ENCODE results near the gene SLC12A1. TPM values are rescaled to one million over a fixed set of nuclear protein-coding genes. Genes with fewer than 3 reads are reported as not detected.

SLC12A1 gene
- total RNA-seq, 1 experiment from 2014 or later, result 0.15 TPM

DNA sequence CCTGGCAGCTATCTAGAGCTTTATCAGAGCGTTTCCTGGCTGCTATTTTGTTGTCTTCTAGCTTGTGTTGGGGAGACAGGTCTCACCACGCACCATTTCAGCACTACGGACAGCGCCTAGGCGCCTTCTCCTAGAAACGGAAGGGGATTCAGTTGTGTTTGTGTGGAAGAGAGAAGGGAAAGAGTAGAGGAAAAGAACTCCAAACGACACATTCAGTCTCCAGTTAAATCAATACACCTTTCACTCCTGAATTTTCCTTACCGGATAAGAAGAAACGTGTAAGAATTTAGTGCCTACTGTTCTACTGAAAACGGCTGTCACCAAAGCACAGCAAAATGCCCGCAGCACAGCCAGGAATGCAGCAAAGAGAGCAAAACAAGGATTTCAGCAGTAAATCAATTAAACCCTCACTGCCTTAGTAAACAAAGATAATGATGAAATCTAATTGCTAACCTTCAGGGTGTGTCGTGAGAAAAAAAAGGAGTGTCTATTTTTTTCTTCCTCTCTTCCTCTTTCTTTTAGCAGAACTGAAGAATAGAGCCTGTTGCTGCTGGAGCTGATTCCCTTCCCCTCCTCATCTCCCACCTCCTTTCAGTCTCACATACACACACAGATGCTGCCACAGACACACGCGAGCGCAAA, 15.0 kb upstream of the SLC12A1 start (continued):
- no peak for TF ChIP-seq RELA (CRISPR knock-in tag; IDR thresholded peaks at IDR 0.05; ENCODE audit: borderline replicate concordance)

DNA sequence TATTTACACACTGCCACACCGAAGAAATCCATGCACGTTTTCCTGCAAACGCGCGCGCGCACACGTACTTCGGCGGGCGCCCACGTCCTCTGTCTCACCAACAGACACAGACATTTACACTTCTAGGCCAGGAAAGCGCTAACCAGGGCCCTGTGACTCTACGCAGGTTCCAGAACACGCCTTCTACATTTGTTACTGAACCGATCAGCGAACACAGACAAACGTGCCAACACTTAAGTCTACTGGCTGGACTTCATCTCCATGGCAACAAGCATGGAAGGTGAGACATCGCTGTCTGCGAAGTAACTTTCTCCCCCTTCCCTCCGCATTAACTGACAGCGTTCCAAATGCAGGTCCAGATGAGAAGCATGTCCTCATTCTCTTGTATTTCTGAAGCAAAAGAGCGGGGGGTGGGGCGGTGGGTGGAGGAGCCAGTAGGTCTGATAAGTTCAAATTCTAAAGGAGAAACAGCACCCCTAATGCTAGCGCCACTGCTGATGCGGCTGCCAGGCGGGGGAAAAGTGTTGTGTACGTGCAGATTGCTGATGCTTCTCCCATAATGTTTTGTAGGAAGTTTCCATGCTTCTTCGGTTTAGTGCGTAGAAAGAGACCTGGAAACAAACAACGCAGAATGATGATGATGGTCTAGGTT, 14.4 kb upstream of the SLC12A1 start, which contains the start of gene CTXN2:
Gene CTXN2 (plus strand): TSS at position 92 of the 652 bp plus-strand sequence. CDS start 9,636 bp downstream, outside the sequence.
- peak within 1 kb of the TSS; percentile 86 for H3K4me3 Mint-ChIP-seq
- H3K27me3 Mint-ChIP-seq (ENCODE audit: low read depth), result peaks cover 39% of the 10 kb centered on the region
- ChIA-PET CTCF (no interaction called here), POLR2A (interaction anchor here (1.1 kb wide), 1 partner anchor 13 kb away, joined by 4 read pairs; the partner anchor contains the start of gene MYEF2)
- H3K4me1 Mint-ChIP-seq, result peaks cover 16% of the 10 kb centered on the region
- H3K36me3 Mint-ChIP-seq, result no peaks in the 10 kb centered on the region
- DNase-seq (ENCODE audit: low spot score) (no peak), ATAC-seq (peak; percentile 70)
- no peaks in the 10 kb centered on the region for H3K9me3 Mint-ChIP-seq
- TF ChIP-seq KAT7 (CRISPR knock-in tag; IDR thresholded peaks at IDR 0.05; ENCODE audit: borderline replicate concordance) (no peak), NR3C1 (CRISPR knock-in tag; conservative IDR thresholded peaks at IDR 0.05; ENCODE audit: low read depth) (no peak), ZNF263 (CRISPR knock-in tag; IDR thresholded peaks at IDR 0.05; ENCODE audit: low read depth) (no peak)
- no peak within 1 kb of the TSS for H3K27ac Mint-ChIP-seq

DNA sequence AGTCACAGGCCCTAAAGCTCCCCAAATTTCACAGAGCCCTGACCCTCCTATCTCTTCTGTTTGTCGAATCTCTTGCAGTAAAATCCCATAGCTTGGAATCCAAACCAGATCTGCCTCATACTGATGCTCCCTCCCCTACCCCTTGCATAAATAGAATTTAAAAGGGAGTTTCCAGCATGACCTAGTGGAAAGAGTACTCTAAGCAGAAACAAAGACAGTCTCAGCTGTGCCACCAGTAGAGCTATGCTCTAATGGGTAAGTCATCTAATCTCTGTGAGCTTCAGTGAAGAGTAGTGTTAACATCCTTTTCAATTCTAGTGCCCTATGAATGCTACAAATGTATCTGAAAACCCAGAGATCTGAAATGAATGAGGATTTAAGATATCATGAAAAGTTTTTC, 4.0 kb upstream of the SLC12A1 start:
- Mint-ChIP-seq H3K27me3 (ENCODE audit: low read depth) (no peaks in the 10 kb centered on the region), H3K27ac (no peak overlapping the region), H3K9me3 (no peaks in the 10 kb centered on the region), H3K36me3 (no peaks in the 10 kb centered on the region), H3K4me1 (peaks cover 12% of the 10 kb centered on the region), H3K4me3 (no peak overlapping the region)
- DNase-seq (ENCODE audit: low spot score) (no peak), ATAC-seq (peak; percentile 57)
- POLR2A ChIA-PET, result no interaction called here
- CTCF ChIA-PET, result interaction anchor here (1.3 kb wide), 1 partner anchor 89 kb away, joined by 4 read pairs; no protein-coding TSS in a partner anchor
- TF ChIP-seq IRF2 (CRISPR knock-in tag; IDR thresholded peaks at IDR 0.05; ENCODE audit: borderline replicate concordance, low read depth) (no peak), NR3C1 (CRISPR knock-in tag; conservative IDR thresholded peaks at IDR 0.05; ENCODE audit: low read depth) (no peak), JAZF1 (CRISPR knock-in tag; IDR thresholded peaks at IDR 0.05) (no peak), NFATC4 (CRISPR knock-in tag; IDR thresholded peaks at IDR 0.05) (no peak), ATF1 (CRISPR knock-in tag; IDR thresholded peaks at IDR 0.05) (no peak), OVOL2 (CRISPR knock-in tag; IDR thresholded peaks at IDR 0.05; ENCODE audit: borderline replicate concordance) (no peak), TP53 (CRISPR knock-in tag; IDR thresholded peaks at IDR 0.05) (no peak), EMX1 (CRISPR knock-in tag; IDR thresholded peaks at IDR 0.05) (no peak), E2F5 (CRISPR knock-in tag; IDR thresholded peaks at IDR 0.05) (no peak)
- TF ChIP-seq, protein P1, sequence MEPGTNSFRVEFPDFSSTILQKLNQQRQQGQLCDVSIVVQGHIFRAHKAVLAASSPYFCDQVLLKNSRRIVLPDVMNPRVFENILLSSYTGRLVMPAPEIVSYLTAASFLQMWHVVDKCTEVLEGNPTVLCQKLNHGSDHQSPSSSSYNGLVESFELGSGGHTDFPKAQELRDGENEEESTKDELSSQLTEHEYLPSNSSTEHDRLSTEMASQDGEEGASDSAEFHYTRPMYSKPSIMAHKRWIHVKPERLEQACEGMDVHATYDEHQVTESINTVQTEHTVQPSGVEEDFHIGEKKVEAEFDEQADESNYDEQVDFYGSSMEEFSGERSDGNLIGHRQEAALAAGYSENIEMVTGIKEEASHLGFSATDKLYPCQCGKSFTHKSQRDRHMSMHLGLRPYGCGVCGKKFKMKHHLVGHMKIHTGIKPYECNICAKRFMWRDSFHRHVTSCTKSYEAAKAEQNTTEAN (CRISPR knock-in tag; IDR thresholded peaks at IDR 0.05), result no peak
- TF ChIP-seq, protein P2, sequence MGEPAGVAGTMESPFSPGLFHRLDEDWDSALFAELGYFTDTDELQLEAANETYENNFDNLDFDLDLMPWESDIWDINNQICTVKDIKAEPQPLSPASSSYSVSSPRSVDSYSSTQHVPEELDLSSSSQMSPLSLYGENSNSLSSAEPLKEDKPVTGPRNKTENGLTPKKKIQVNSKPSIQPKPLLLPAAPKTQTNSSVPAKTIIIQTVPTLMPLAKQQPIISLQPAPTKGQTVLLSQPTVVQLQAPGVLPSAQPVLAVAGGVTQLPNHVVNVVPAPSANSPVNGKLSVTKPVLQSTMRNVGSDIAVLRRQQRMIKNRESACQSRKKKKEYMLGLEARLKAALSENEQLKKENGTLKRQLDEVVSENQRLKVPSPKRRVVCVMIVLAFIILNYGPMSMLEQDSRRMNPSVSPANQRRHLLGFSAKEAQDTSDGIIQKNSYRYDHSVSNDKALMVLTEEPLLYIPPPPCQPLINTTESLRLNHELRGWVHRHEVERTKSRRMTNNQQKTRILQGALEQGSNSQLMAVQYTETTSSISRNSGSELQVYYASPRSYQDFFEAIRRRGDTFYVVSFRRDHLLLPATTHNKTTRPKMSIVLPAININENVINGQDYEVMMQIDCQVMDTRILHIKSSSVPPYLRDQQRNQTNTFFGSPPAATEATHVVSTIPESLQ (CRISPR knock-in tag; IDR thresholded peaks at IDR 0.05), result no peak

GRCh38 chr15:48221261-48221660, 15.2 kb downstream of the SLC12A1 start:
- Mint-ChIP-seq H3K36me3 (no peaks in the 10 kb centered on the region), H3K27ac (no peak overlapping the region), H3K27me3 (ENCODE audit: low read depth) (no peaks in the 10 kb centered on the region), H3K4me1 (no peaks in the 10 kb centered on the region), H3K9me3 (no peaks in the 10 kb centered on the region), H3K4me3 (no peak overlapping the region)
- no peak for DNase-seq (ENCODE audit: low spot score)
- ChIA-PET CTCF (no interaction called here), POLR2A (no interaction called here)
- no peak for ATAC-seq
- TF ChIP-seq ZNF423 (CRISPR knock-in tag; IDR thresholded peaks at IDR 0.05) (no peak), TEAD4 (CRISPR knock-in tag; IDR thresholded peaks at IDR 0.05) (no peak), MXD4 (CRISPR knock-in tag; IDR thresholded peaks at IDR 0.05; ENCODE audit: borderline replicate concordance) (no peak), TEAD1 (CRISPR knock-in tag; IDR thresholded peaks at IDR 0.05) (no peak), IRF2 (CRISPR knock-in tag; IDR thresholded peaks at IDR 0.05; ENCODE audit: borderline replicate concordance, low read depth) (no peak), ETV6 (CRISPR knock-in tag; IDR thresholded peaks at IDR 0.05) (no peak), NR1H2 (CRISPR knock-in tag; IDR thresholded peaks at IDR 0.05) (no peak), MYBL2 (CRISPR knock-in tag; IDR thresholded peaks at IDR 0.05) (no peak), NFYB (CRISPR knock-in tag; conservative IDR thresholded peaks at IDR 0.05; ENCODE audit: low read depth) (no peak), SOX15 (CRISPR knock-in tag; IDR thresholded peaks at IDR 0.05) (no peak), NR3C1 (CRISPR knock-in tag; conservative IDR thresholded peaks at IDR 0.05; ENCODE audit: low read depth) (no peak), RELA (CRISPR knock-in tag; IDR thresholded peaks at IDR 0.05; ENCODE audit: borderline replicate concordance) (no peak)

Measured in WTC11 (cell line).